ENCODE results near the gene GNAO1.
A peak's percentile ranks its signal among the peaks of the same experiment; 100 is the strongest.

The GNAO1 gene

DNA sequence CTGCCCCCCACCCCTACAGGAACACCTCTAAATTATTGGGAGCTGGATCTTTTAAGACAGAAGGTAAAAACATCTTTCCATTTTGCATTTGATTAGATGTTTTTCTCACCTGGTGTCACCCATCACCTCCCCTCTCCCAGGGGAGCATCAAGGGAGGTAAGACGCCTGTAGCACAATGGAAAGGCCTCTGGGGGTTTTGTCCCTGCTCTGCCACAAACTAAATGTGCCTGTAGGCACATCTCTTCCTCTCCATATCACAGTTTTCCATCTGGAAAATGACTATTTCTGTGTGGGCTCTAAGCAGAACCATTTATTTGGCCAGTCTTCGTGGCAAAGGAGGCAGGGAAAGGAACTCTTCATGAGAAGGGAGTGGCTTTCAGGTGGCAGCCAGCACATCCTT is 76.6 kb downstream of the GNAO1 start:
- no peak for DNase-seq

- no peak for DNase-seq
These were observed 77.5 kb downstream of the GNAO1 start for GRCh38 chr16:56268799-56269198.

- DNase-seq, result no peak
These were observed 78.0 kb downstream of the GNAO1 start for GRCh38 chr16:56269281-56269680.

DNA sequence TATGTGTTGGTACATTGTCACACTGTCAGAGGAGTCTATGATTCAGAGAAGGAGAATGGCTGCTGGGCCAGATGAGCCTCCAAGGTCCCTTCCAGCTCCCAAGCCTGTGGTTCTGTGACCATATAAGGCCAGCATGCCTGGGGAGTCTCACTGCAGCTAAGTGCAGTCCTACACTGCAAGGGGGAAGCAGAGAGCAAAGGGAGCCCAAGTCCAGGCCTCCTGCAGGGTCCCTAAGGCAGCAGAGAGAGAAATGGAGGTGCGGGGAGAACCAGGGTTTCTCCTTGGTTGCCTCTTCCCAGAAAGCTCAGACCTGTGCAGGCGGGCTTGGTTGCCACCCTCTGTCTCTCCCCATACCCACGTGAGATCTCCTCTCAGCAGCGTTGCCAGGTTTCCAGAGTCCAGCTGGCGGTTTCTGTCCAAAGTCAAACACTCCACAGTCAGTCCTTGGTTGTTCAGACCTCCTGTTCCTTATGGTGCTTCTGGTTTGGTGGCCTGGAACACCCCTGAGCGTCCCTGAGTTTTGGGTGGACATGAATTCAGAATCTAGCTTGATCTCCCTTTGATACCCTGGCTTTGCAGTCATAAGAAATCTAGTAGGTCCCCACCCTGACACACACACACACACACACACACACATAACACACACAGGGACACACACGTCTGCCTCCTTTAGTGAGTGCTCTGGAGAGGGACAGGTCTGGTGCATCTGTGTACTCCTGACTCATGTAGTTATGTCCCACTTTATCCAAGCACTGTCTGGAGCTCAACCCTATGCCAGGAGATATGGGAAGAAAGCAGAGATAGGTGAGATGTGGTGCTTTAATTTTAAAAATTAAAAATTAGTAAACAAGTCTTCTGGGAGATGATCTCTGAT is 78.8 kb downstream of the GNAO1 start:
- DNase-seq, result no peak

DNA sequence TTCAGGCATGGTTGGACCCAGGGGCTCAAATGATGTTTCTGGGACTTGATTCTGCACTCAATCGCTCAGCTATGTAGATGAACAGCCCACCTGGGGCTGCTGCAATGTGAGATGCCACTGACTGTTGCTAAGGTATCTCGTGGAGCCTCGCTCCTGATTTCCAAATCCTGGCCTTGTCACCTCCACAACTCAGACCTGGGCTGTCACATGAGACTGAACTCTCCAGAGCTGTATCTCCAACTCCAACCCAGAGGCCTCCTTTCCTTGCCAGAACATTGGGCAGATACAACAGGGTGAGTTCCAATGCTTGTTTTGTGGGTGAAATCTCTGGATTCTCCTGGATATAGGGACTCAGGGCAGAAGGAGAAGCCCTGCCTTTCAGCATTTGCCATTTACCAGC is 79.5 kb downstream of the GNAO1 start:
- DNase-seq, result no peak

- no peak for DNase-seq
These were observed 81.2 kb downstream of the GNAO1 start for GRCh38 chr16:56272583-56272894.

- DNase-seq, result no peak
These were observed 82.3 kb downstream of the GNAO1 start for GRCh38 chr16:56273615-56274014.

DNA sequence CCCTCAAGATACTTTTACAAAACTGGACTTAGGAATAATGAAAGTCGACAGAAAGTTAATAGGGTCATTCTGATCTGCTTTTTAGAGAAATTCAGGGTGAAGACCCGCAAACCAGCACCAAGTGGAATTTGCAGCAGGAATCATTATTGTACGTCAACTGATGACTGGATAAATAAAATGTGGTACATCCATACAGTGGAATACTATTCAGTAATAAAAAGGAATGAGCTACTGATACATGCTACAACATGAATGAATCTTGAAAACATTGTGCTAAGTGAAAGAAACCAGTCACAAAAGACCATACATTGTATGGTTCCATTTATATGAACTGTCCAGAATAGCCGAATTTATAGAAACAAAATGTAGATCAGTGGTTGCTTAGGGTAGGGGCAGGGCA is 83.1 kb downstream of the GNAO1 start:
- DNase-seq, result no peak

GRCh38 chr16:56275076-56275475 is 83.8 kb downstream of the GNAO1 start:
- no peak for DNase-seq

DNA sequence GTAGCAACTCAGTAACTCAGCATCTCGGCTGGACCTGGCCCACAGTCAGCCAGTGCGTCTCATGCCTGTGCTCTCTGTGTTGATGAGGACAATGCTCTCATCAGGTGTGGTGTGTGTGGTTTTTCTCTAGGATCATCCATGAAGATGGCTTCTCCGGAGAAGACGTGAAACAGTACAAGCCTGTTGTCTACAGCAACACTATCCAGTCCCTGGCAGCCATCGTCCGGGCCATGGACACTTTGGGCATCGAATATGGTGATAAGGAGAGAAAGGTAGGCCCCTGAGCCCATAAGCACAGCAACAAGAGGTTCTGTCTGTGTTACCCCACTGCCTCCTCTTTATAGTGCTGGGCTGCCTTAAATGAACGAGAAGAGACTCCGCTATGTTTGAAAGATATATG is 84.5 kb downstream of the GNAO1 start:
- DNase-seq, result no peak

GRCh38 chr16:56277075-56277474 is 85.8 kb downstream of the GNAO1 start:
- no peak for DNase-seq

DNA sequence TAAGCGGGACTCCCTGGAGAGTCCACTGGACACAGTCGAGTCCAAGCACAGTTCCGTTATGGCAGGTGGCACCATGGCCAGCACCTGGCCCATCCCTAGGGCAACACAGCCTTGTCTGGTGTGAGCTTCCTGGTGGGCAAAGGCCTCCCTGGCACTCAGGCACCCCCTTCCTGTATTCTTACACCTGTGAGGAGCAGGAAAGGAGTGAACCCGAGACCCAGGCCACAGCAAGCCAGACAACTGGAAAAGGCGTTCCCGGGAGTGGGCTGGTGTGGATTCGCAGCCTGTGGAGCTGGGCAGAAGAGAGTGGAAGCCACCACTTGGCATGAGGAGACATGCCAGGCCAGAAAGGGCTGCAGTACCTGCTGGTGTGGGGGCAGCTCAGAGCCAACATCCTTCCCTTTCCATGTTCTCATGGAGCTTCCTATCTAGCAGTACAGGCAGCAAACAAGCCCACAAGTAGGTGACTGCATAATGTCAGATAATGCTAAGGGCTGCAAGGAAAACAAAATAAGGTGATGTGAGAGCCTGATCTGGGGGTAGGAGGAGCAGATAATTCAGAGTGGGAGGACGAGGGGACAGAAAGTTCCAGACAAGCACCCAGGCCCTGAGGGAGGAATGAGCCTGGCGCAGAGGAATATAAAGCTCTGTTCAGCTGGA is 87.0 kb downstream of the GNAO1 start:
- no peak for DNase-seq

GRCh38 chr16:56279132-56279531 is 87.8 kb downstream of the GNAO1 start:
- peak; percentile 53 for DNase-seq

DNA sequence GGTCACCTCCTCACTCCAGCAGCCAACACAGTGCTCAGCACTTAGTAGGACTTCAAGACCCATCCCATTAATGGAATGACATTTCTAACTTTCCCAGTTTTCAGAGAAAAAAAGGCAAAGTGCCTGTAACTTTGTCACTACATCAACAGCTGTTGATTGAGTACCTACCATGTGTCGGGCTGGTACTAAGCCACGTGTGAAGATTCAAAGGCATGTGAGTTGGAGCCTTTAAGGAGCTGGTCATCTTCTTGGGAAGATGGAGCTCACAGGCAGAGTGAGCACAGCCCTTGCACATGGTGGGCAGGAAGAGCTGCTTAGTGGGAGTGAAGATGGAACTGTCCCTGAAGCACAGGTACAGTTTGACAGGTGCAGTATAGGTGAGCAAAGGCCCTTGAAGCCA is 88.6 kb downstream of the GNAO1 start:
- no peak for DNase-seq

GRCh38 chr16:56281249-56281805 is 90.0 kb downstream of the GNAO1 start:
- DNase-seq, result no peak

DNA sequence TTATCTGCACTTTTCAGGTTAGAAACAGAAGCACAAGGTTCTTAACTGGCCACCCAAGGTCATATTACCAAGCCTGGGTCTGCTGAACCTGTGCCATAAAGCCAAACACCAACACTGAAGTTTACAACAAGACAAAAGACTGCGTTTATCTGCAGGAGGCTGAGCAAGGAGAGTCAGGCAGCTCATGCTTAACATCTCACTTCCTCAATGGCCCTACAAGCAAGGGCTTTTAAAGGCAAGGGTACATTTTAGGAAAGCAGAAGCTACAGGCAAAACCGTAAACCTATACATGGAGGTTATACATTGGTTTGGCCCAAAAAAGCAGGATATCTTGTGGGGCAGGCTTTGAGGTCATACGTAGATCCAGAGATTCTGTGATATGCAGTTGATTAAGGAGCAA is 91.2 kb downstream of the GNAO1 start:
- DNase-seq, result no peak

- no peak for DNase-seq
These were observed 93.2 kb downstream of the GNAO1 start for GRCh38 chr16:56284521-56284920.

DNA sequence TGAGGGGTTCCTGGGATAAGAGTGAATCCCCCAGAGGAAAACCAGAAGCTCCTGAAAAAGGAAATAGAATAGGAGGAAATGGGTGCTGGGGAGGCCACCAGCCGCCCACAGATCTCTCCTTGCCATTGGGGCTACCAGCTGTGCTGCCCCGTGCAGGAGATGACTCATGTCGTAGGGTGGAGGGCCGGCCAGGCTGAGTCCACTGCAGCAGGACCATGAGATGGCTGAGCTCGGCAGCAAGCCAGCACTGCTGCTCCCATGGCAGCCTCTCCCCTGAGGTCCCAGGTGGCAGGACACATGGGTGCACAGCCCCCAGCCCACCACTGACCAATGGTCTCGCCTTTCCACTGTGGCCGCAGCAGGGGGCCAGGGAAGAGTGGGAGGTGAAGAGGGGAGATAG is 95.5 kb downstream of the GNAO1 start:
- DNase-seq, result no peak

DNA sequence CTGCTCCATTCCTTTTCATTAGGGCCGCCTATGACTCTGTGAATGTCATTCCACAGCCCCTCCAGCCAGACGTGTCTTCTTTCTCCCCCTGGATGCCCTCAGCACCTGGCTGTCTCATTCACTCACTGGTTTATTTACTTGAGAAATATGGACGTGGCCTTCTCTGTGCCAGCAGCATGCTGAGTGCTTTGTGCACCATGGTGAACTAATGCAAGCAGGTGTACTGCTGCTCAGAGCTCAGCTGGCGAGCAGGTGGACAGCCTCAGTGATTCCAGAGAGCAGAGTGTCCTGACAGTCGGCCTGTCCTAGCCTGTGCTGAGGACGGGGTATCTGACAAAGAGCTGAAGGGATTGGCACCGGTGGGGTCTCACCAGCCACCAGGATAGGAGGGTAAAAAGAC is 96.7 kb downstream of the GNAO1 start:
- DNase-seq, result no peak

DNA sequence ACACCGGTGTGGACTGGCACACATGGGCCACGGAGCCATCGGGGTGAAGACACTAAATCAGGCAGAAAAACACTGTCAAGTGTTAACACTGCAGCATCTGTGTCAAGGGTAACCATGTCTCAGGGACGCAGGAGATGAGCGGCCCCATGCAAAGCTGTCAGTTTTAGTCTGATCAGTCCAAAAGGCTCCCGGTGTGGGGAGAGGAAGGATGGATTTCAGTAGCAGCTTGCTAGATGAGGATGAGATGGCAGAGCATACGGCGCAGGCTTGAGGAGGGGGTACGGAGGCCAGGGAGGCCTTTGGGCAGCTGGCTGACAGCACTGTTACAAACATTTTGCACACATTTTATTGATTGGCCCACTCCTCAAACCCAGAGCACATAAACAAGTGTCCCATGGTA is 98.1 kb downstream of the GNAO1 start:
- DNase-seq, result no peak

- DNase-seq, result no peak
These were observed 98.6 kb downstream of the GNAO1 start for GRCh38 chr16:56289862-56290261.

DNA sequence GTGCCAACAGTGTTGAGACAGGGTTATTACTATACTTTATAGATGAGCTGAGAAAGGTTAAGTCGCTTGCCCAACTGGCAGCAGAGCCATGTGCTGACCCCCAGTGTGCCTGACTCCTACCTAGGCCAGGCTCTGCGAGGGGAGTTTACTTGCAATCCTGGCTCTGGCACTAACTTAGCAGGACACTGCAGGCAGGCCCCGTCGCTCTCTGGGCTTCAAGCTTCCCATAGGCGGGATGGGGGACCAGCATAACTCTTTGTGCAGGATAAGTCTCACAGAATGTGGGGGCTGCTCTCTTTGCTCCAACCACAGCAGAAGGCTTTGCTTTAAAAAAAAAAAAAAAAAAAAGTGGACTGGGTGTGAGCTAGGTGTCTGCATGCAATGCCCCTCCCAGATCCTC is 102.7 kb downstream of the GNAO1 start:
- no peak for DNase-seq

GRCh38 chr16:56294579-56294978 is 103.3 kb downstream of the GNAO1 start:
- DNase-seq, result no peak

DNA sequence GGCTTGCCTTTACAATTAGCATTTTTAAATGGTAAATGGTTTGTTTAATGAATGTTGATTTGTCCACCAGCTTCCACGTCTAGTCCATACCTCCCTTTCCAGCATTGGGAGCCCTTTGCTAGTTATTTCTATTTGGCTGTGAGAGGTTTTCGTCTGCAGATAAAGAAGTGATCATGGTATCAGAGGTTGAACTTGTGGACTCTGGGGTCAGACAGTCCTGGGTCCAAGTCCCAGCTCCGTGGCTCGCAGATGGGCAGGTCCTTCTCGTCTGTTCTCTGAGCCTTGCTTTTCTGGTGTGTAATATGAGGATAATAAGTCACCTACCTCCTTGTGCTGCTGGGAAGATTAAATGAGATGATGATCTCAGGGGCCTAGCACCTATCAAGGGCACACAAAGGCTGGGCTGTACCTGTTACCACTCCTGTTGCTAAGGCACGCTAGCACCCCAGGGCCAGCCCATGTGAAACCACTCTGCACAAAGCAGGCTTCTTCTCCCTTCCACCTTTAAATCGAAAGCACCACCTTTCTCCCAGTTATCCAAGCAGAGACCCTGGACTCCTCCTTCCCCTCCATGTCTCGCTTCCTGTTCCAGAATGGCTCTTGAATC is 103.9 kb downstream of the GNAO1 start:
- DNase-seq, result no peak
